T-helper 1 cell treated with Interleukin-12 subunit alpha and Interleukin-12 subunit beta and Interleukin-4 antibody, amounts not matched to agents 30 ng/mL and 1 ng/mL, for 36 hours (primary cell): Measurements from ENCODE around the gene ZNF768. TPM values are rescaled to one million over a fixed set of nuclear protein-coding genes. Genes with fewer than 3 reads are reported as not detected.
"Not testable (repeated sequence)": the region's sequence is repeated elsewhere in the genome, so short reads cannot be mapped to it uniquely, and the experiment has no call there.

Experiments used
- intact Hi-C: fragments of 100-400 bp; cut with micrococcal nuclease; formaldehyde crosslinking; loops from one replicate; pipeline ENCODE4 v1.15.1; 2024
- total RNA-seq: library from RNA; stranded (reverse); gene quantifications from 2 replicates; pipeline ENCODE4 v1.2.3, GENCODE V29; 2022

Gene ZNF768
- total RNA-seq, 1 donor from 2014 or later = 6.7 TPM

- intact Hi-C loops = loop anchor here (1.0 to 2.0 kb wide), 12 partner anchors 7 to 214 kb away; partner anchors contain the start of genes DCTPP1, FBRS, ITGAL and PHKG2
Measured at GRCh38 chr16:30534368-30535105, 8.2 kb upstream of the ZNF768 start, which contains the start of gene ZNF747. ZNF747 (minus strand) TSS chr16:30534858; CDS start chr16:30534679, 179 bp downstream.

- intact Hi-C loops = loop anchor here (1.0 to 2.0 kb wide), 3 partner anchors 124 to 214 kb away; partner anchors contain the start of genes FBRS, PHKG2 and SRCAP
Measured at GRCh38 chr16:30533748-30534367, 7.5 kb upstream of the ZNF768 start.

- intact Hi-C loops = no loop called here
Measured at GRCh38 chr16:30533146-30533522, 6.8 kb upstream of the ZNF768 start.

GRCh38 chr16:30532285-30533145 is 6.1 kb upstream of the ZNF768 start:
- intact Hi-C loops = no loop called here

- intact Hi-C loops = no loop called here
Measured at GRCh38 chr16:30530163-30531037, 4.0 kb upstream of the ZNF768 start.

GRCh38 chr16:30528799-30529457 is 2.6 kb upstream of the ZNF768 start:
- intact Hi-C loops = loop anchor here (5.0 kb wide), 1 partner anchor 83 kb away; the partner anchor contains the start of gene ZNF689

- intact Hi-C loops = loop anchor here (1.0 to 5.0 kb wide), 14 partner anchors 8 to 193 kb away; partner anchors contain the start of genes DCTPP1, FBRS, ITGAL and PRR14
Measured at GRCh38 chr16:30527635-30528178, 1.3 kb upstream of the ZNF768 start.

GRCh38 chr16:30526823-30527634 is 663 bp upstream of the ZNF768 start:
- intact Hi-C loops = loop anchor here (1.0 to 5.0 kb wide), 14 partner anchors 8 to 193 kb away; partner anchors contain the start of genes DCTPP1, FBRS, ITGAL and PRR14

GRCh38 chr16:30525844-30526136 is 576 bp downstream of the ZNF768 start:
- intact Hi-C loops = loop anchor here (2.0 to 5.0 kb wide), 6 partner anchors 53 to 173 kb away; partner anchors contain the start of genes FBRS, ITGAL, PRR14 and SRCAP

GRCh38 chr16:30524575-30525568 is 1.5 kb downstream of the ZNF768 start:
- intact Hi-C loops = loop anchor here (5.0 kb wide), 1 partner anchor 87 kb away; the partner anchor contains the start of gene ZNF689

- intact Hi-C loops = no loop called here
Measured at GRCh38 chr16:30523768-30524574, 2.4 kb downstream of the ZNF768 start.

- intact Hi-C loops = not testable (repeated sequence)
Measured at GRCh38 chr16:30522702-30523463, 3.5 kb downstream of the ZNF768 start.

- intact Hi-C loops = no loop called here
Measured at GRCh38 chr16:30521873-30522641, 4.3 kb downstream of the ZNF768 start.

- intact Hi-C loops = no loop called here
Measured at GRCh38 chr16:30521476-30521872, 4.9 kb downstream of the ZNF768 start.
